Activated naive CD4-positive, alpha-beta T cell treated with anti-CD3 and anti-CD28 coated beads, Interleukin-2, amount 10 ng/mL, durations not matched to agents 7 days and 5 days (primary cell): Measurements from ENCODE around the gene ALAS2.
A peak's percentile ranks its signal among the peaks of the same experiment; 100 is the strongest.
"Not testable (repeated sequence)": the region's sequence is repeated elsewhere in the genome, so short reads cannot be mapped to it uniquely, and the experiment has no call there.

Experiments
- CTCF ChIA-PET: fragments of 350-600 bp; sonication (Branson Sonifier 250); formaldehyde crosslinking; loops from one replicate; lab custom pipeline; 2021; ENCODE audit warnings: antibody characterized with exemption; lab: Charles Lee
- DNase-seq: peaks from one replicate; pipeline ENCODE4 v3.0.0-alpha.2; 2020
- H3K27ac Mint-ChIP-seq: one replicate; pipeline ENCODE4 v1.8.0; 2021; ENCODE audit warnings: mild to moderate bottlenecking, moderate library complexity, mixed read lengths
- H3K27me3 Mint-ChIP-seq: one replicate; pipeline ENCODE4 v1.8.0; 2021; ENCODE audit warnings: mild to moderate bottlenecking, mixed read lengths
- H3K36me3 Mint-ChIP-seq: one replicate; pipeline ENCODE4 v1.8.0; 2021; ENCODE audit warnings: mixed read lengths
- H3K4me1 Mint-ChIP-seq: one replicate; pipeline ENCODE4 v1.8.0; 2021; ENCODE audit warnings: mixed read lengths
- H3K4me3 Mint-ChIP-seq: one replicate; pipeline ENCODE4 v1.8.0; 2021; ENCODE audit warnings: mild to moderate bottlenecking, moderate library complexity, mixed read lengths
- H3K9me3 Mint-ChIP-seq: one replicate; pipeline ENCODE4 v1.8.0; 2021; ENCODE audit warnings: mixed read lengths

ALAS2 gene

GRCh38 chrX:55030271-55031205 lies at the start of gene ALAS2:
ALAS2 (minus strand) TSS chrX:55030977; CDS start chrX:55026000, 4,977 bp downstream.
- Mint-ChIP-seq H3K9me3 (no peaks in the 10 kb centered on the region), H3K27ac (no peak within 1 kb of the TSS), H3K4me1 (no peaks in the 10 kb centered on the region), H3K4me3 (no peak within 1 kb of the TSS), H3K27me3 (no peaks in the 10 kb centered on the region), H3K36me3 (no peaks in the 10 kb centered on the region)
- CTCF ChIA-PET, result no interaction called here
- DNase-seq, result no peak

GRCh38 chrX:55074851-55075467 lies 44.2 kb upstream of the ALAS2 start, which contains the start of gene PAGE2B:
PAGE2B (plus strand) TSS chrX:55075030; CDS start chrX:55076042, 1,012 bp downstream.
- Mint-ChIP-seq H3K27me3 (no peaks in the 10 kb centered on the region), H3K4me3 (no peak within 1 kb of the TSS), H3K4me1 (no peaks in the 10 kb centered on the region), H3K27ac (no peak within 1 kb of the TSS), H3K9me3 (no peaks in the 10 kb centered on the region), H3K36me3 (no peaks in the 10 kb centered on the region)
- no peak for DNase-seq
- CTCF ChIA-PET, result no interaction called here

GRCh38 chrX:55072286-55072685 lies 41.5 kb upstream of the ALAS2 start:
- CTCF ChIA-PET, result no interaction called here
- Mint-ChIP-seq H3K27ac (no peak overlapping the region), H3K9me3 (no peaks in the 10 kb centered on the region), H3K4me1 (no peaks in the 10 kb centered on the region), H3K36me3 (no peaks in the 10 kb centered on the region), H3K4me3 (no peak overlapping the region), H3K27me3 (no peaks in the 10 kb centered on the region)
- DNase-seq, result no peak

GRCh38 chrX:55067180-55067579 lies 36.4 kb upstream of the ALAS2 start:
- DNase-seq, H3K4me1 Mint-ChIP-seq, H3K27me3 Mint-ChIP-seq, H3K4me3 Mint-ChIP-seq, H3K27ac Mint-ChIP-seq, CTCF ChIA-PET, H3K9me3 Mint-ChIP-seq, H3K36me3 Mint-ChIP-seq: not testable (repeated sequence)

GRCh38 chrX:55057675-55058249 lies 27.0 kb upstream of the ALAS2 start:
- Mint-ChIP-seq H3K4me3 (no peak overlapping the region), H3K9me3 (no peaks in the 10 kb centered on the region), H3K4me1 (peaks cover 19% of the 10 kb centered on the region), H3K27me3 (no peaks in the 10 kb centered on the region), H3K36me3 (no peaks in the 10 kb centered on the region), H3K27ac (no peak overlapping the region)
- CTCF ChIA-PET, result interaction anchor here (0.7 to 1.4 kb wide), 5 partner anchors 13 to 417 kb away, joined by 3 to 13 read pairs (median 3); partner anchors contain the start of gene APEX2
- DNase-seq, result peak; percentile 34

- Mint-ChIP-seq H3K27me3 (no peaks in the 10 kb centered on the region), H3K36me3 (no peaks in the 10 kb centered on the region), H3K4me1 (peaks cover 19% of the 10 kb centered on the region), H3K27ac (no peak overlapping the region), H3K4me3 (no peak overlapping the region), H3K9me3 (no peaks in the 10 kb centered on the region)
- CTCF ChIA-PET, result interaction anchor here (0.7 to 1.4 kb wide), 5 partner anchors 12 to 416 kb away, joined by 3 to 13 read pairs (median 3); partner anchors contain the start of gene APEX2
- DNase-seq, result peak; percentile 29
Observed at GRCh38 chrX:55056820-55057674, 26.3 kb upstream of the ALAS2 start.

- H3K36me3 Mint-ChIP-seq, CTCF ChIA-PET, H3K27ac Mint-ChIP-seq, H3K4me1 Mint-ChIP-seq, H3K27me3 Mint-ChIP-seq, H3K4me3 Mint-ChIP-seq, DNase-seq, H3K9me3 Mint-ChIP-seq: not testable (repeated sequence)
Observed at GRCh38 chrX:55050599-55050998, 19.8 kb upstream of the ALAS2 start.

GRCh38 chrX:55041514-55041913 lies 10.7 kb upstream of the ALAS2 start:
- H3K4me1 Mint-ChIP-seq, result no peaks in the 10 kb centered on the region
- CTCF ChIA-PET, result no interaction called here
- no peaks in the 10 kb centered on the region for H3K36me3 Mint-ChIP-seq
- H3K4me3 Mint-ChIP-seq, result no peak overlapping the region
- no peaks in the 10 kb centered on the region for H3K9me3 Mint-ChIP-seq
- no peaks in the 10 kb centered on the region for H3K27me3 Mint-ChIP-seq
- DNase-seq, result no peak
- no peak overlapping the region for H3K27ac Mint-ChIP-seq

GRCh38 chrX:55039471-55039870 lies 8.7 kb upstream of the ALAS2 start:
- Mint-ChIP-seq H3K4me3 (no peak overlapping the region), H3K36me3 (no peaks in the 10 kb centered on the region), H3K27me3 (no peaks in the 10 kb centered on the region), H3K4me1 (no peaks in the 10 kb centered on the region), H3K9me3 (no peaks in the 10 kb centered on the region), H3K27ac (no peak overlapping the region)
- CTCF ChIA-PET, result no interaction called here
- DNase-seq, result no peak

GRCh38 chrX:55033429-55033828 lies 2.7 kb upstream of the ALAS2 start:
- Mint-ChIP-seq H3K9me3 (no peaks in the 10 kb centered on the region), H3K4me1 (no peaks in the 10 kb centered on the region)
- CTCF ChIA-PET, result no interaction called here

GRCh38 chrX:55029291-55029690 lies 1.5 kb downstream of the ALAS2 start:
- CTCF ChIA-PET, result no interaction called here
- no peak overlapping the region for H3K27ac Mint-ChIP-seq

More at GRCh38 chrX:55033429-55033828, 2.7 kb upstream of the ALAS2 start:
- H3K36me3 Mint-ChIP-seq, result no peaks in the 10 kb centered on the region
- no peak for DNase-seq
- H3K4me3 Mint-ChIP-seq, result no peak overlapping the region
- H3K27me3 Mint-ChIP-seq, result no peaks in the 10 kb centered on the region
- no peak overlapping the region for H3K27ac Mint-ChIP-seq

GRCh38 chrX:55028611-55029010 lies 2.2 kb downstream of the ALAS2 start:
- Mint-ChIP-seq H3K9me3 (no peaks in the 10 kb centered on the region), H3K36me3 (no peaks in the 10 kb centered on the region), H3K4me3 (no peak overlapping the region), H3K27me3 (no peaks in the 10 kb centered on the region), H3K4me1 (no peaks in the 10 kb centered on the region), H3K27ac (no peak overlapping the region)
- CTCF ChIA-PET, result no interaction called here
- no peak for DNase-seq

More at GRCh38 chrX:55029291-55029690, 1.5 kb downstream of the ALAS2 start:
- Mint-ChIP-seq H3K27me3 (no peaks in the 10 kb centered on the region), H3K9me3 (no peaks in the 10 kb centered on the region), H3K36me3 (no peaks in the 10 kb centered on the region), H3K4me3 (no peak overlapping the region), H3K4me1 (no peaks in the 10 kb centered on the region)
- no peak for DNase-seq

- DNase-seq, result no peak
- H3K9me3 Mint-ChIP-seq, result no peaks in the 10 kb centered on the region
- no peaks in the 10 kb centered on the region for H3K4me1 Mint-ChIP-seq
- H3K27ac Mint-ChIP-seq, result no peak overlapping the region
- no peaks in the 10 kb centered on the region for H3K27me3 Mint-ChIP-seq
- no peak overlapping the region for H3K4me3 Mint-ChIP-seq
- CTCF ChIA-PET, result no interaction called here
- no peaks in the 10 kb centered on the region for H3K36me3 Mint-ChIP-seq
Observed at GRCh38 chrX:55028040-55028439, 2.7 kb downstream of the ALAS2 start.

GRCh38 chrX:55026840-55027239 lies 3.9 kb downstream of the ALAS2 start:
- H3K4me1 Mint-ChIP-seq, result no peaks in the 10 kb centered on the region
- no peak for DNase-seq
- no peaks in the 10 kb centered on the region for H3K9me3 Mint-ChIP-seq
- H3K4me3 Mint-ChIP-seq, result no peak overlapping the region
- no peak overlapping the region for H3K27ac Mint-ChIP-seq
- CTCF ChIA-PET, result no interaction called here
- no peaks in the 10 kb centered on the region for H3K27me3 Mint-ChIP-seq
- no peaks in the 10 kb centered on the region for H3K36me3 Mint-ChIP-seq
